ENCODE data around the gene CDHR3.
"Not testable (repeated sequence)": the region's sequence is repeated elsewhere in the genome, so short reads cannot be mapped to it uniquely, and the experiment has no call there.

The CDHR3 gene

GRCh38 chr7:106003525-106004064, 40.5 kb downstream of the CDHR3 start:
- no peak for DNase-seq

- no peak for DNase-seq
Observed at GRCh38 chr7:106006906-106007305, 43.8 kb downstream of the CDHR3 start.

GRCh38 chr7:106007796-106008195, 44.7 kb downstream of the CDHR3 start:
- not testable (repeated sequence) for DNase-seq

- peak; percentile 76 for DNase-seq
Observed at GRCh38 chr7:106009503-106010226, 46.6 kb downstream of the CDHR3 start.

- no peak for DNase-seq
Observed at GRCh38 chr7:106010331-106010730, 47.3 kb downstream of the CDHR3 start.

- no peak for DNase-seq
Observed at GRCh38 chr7:106010866-106011265, 47.8 kb downstream of the CDHR3 start.

- no peak for DNase-seq
Observed at GRCh38 chr7:106012184-106012583, 49.1 kb downstream of the CDHR3 start.

- DNase-seq, result no peak
Observed at GRCh38 chr7:106012935-106013439, 49.9 kb downstream of the CDHR3 start.

GRCh38 chr7:106015381-106016218, 52.5 kb downstream of the CDHR3 start:
- no peak for DNase-seq

GRCh38 chr7:106016331-106016730, 53.3 kb downstream of the CDHR3 start:
- DNase-seq, result no peak

GRCh38 chr7:106017657-106018056, 54.6 kb downstream of the CDHR3 start:
- DNase-seq, result no peak

GRCh38 chr7:106018566-106019469, 55.8 kb downstream of the CDHR3 start:
- DNase-seq, result no peak

GRCh38 chr7:106019470-106019820, 56.4 kb downstream of the CDHR3 start:
- no peak for DNase-seq

GRCh38 chr7:106021151-106022067, 58.3 kb downstream of the CDHR3 start:
- DNase-seq, result no peak

- no peak for DNase-seq
Observed at GRCh38 chr7:106022193-106022821, 59.2 kb downstream of the CDHR3 start.

GRCh38 chr7:106023369-106024322, 60.6 kb downstream of the CDHR3 start:
- DNase-seq, result no peak

GRCh38 chr7:106026101-106026500, 63.0 kb downstream of the CDHR3 start:
- DNase-seq, result no peak

GRCh38 chr7:106029451-106029850, 66.4 kb downstream of the CDHR3 start:
- no peak for DNase-seq

- DNase-seq, result no peak
Observed at GRCh38 chr7:106029941-106030340, 66.9 kb downstream of the CDHR3 start.

All from NCI-H774 (cell line).